Left ventricle myocardium inferior (tissue), 1 donor: ENCODE results near the gene ASAP3. TPM values are rescaled to one million over a fixed set of nuclear protein-coding genes. Genes with fewer than 3 reads are reported as not detected.
A peak's percentile ranks its signal among the peaks of the same experiment; 100 is the strongest.

Experiments used
- DNase-seq: peaks from one replicate; pipeline ENCODE4 v3.0.0-alpha.2; 2020
- H3K27ac ChIP-seq: fragments of 200-600 bp; replicated peaks from 2 replicates; pipeline ENCODE4 v1.8.0; 2021
- H3K27me3 ChIP-seq: fragments of 200-600 bp; 2 replicates; pipeline ENCODE4 v1.8.0; 2021; ENCODE audit warnings: low read depth
- H3K36me3 ChIP-seq: fragments of 200-600 bp; 2 replicates; pipeline ENCODE4 v1.8.0; 2021
- H3K4me1 ChIP-seq: fragments of 200-600 bp; 2 replicates; pipeline ENCODE4 v1.8.0; 2021
- H3K4me3 ChIP-seq: fragments of 200-600 bp; 2 replicates; pipeline ENCODE4 v1.8.0; 2021; ENCODE audit warnings: mild to moderate bottlenecking, moderate library complexity
- H3K9me3 ChIP-seq: fragments of 200-600 bp; replicated peaks from 2 replicates; pipeline ENCODE4 v1.8.0; 2021
- intact Hi-C: fragments of 100-400 bp; cut with micrococcal nuclease; formaldehyde crosslinking; loops from one replicate; pipeline ENCODE4 v1.11.0; 2022
- total RNA-seq: library from RNA; stranded (reverse); fragmentation: NEBNext Ultra II Directional; extraction: Animal tissue kit (Norgen Biotek cat#: 25700); gene quantifications from one replicate; pipeline ENCODE4 v1.2.1, GENCODE V29; 2021
- TF ChIP-seq, protein P1 (sequence below): fragments of 200-600 bp; IDR thresholded peaks from 2 replicates; pipeline ENCODE4 v1.8.0; 2021; ENCODE audit warnings: antibody characterized with exemption, mild to moderate bottlenecking, borderline replicate concordance
- donor health status: DM: no; HTN: yes; CAD: no; lungs with severe emphysema.

The ASAP3 gene
- total RNA-seq, 1 donor from 2014 or later: 44.4 TPM

DNA sequence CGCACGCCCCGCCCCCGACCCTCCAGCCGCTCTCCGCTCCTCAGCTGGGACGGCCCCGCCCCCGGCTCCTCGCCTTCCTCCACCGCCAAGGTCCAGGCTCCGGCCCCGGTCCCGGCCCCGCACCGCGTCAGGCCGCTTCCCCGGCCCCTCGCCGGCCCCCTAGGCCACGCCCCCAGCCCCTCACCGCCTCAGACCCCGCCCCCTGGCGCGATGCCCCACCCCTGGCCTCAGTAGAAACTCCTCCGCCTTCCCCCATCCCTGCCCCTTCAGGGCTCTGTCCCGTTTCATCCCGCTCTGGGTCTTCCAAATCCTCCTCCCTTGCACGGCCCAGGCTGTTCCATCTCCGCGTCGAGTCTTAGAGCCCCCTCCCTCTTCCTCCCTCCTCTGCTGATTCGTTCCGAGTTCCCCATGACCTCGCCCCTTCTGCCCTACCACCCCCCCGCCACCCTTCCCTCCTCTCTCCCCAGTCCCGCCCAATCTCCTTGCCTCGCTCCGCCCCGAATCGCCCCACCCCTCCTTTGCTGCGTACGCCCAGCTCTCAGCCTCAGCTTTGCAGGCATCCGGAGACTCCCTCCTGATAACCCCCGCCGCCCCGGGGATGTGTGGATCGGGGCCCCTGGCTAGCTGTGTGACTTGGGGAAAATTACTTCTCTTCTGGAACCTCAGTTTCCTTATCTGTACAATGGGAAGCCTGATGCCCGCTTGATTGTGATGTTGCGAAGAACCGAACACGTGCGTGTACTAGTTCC lies 448 bp upstream of the ASAP3 start:
- Histone ChIP-seq H3K36me3 (no peaks in the 10 kb centered on the region), H3K27ac (peak overlapping the region; percentile 97), H3K4me3 (peak overlapping the region; percentile 99), H3K4me1 (peaks cover 51% of the 10 kb centered on the region), H3K27me3 (no peaks in the 10 kb centered on the region), H3K9me3 (no peaks in the 10 kb centered on the region)
- TF ChIP-seq, protein P1, sequence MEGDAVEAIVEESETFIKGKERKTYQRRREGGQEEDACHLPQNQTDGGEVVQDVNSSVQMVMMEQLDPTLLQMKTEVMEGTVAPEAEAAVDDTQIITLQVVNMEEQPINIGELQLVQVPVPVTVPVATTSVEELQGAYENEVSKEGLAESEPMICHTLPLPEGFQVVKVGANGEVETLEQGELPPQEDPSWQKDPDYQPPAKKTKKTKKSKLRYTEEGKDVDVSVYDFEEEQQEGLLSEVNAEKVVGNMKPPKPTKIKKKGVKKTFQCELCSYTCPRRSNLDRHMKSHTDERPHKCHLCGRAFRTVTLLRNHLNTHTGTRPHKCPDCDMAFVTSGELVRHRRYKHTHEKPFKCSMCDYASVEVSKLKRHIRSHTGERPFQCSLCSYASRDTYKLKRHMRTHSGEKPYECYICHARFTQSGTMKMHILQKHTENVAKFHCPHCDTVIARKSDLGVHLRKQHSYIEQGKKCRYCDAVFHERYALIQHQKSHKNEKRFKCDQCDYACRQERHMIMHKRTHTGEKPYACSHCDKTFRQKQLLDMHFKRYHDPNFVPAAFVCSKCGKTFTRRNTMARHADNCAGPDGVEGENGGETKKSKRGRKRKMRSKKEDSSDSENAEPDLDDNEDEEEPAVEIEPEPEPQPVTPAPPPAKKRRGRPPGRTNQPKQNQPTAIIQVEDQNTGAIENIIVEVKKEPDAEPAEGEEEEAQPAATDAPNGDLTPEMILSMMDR: no peak
- intact Hi-C loops: no loop called here
- DNase-seq: peak; percentile 96

DNA sequence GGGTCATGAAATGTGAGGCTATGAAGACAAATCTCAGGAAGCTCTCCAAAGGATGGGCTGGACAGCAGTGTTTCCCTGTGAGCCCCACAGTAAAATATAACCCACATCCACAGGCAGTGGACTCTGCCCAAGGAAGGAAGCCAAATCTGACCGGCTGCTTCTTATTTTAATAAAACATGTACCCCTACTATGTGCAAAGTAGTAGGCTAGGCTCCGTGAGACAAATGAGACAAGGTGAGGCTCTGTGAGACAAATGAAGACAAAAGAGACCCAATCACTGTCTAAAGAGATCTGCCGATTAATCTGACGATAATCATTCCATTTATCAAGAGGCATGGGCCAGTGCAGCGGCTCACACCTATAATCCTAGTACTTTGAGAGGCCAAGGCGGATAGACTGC lies 2.1 kb downstream of the ASAP3 start:
- Histone ChIP-seq H3K27me3 (no peaks in the 10 kb centered on the region), H3K4me1 (peaks cover 69% of the 10 kb centered on the region), H3K36me3 (no peaks in the 10 kb centered on the region), H3K4me3 (peak overlapping the region; percentile 99), H3K27ac (peak overlapping the region; percentile 97), H3K9me3 (no peaks in the 10 kb centered on the region)
- intact Hi-C loops: no loop called here
- no peak for DNase-seq
- TF ChIP-seq, protein P1: no peak

DNA sequence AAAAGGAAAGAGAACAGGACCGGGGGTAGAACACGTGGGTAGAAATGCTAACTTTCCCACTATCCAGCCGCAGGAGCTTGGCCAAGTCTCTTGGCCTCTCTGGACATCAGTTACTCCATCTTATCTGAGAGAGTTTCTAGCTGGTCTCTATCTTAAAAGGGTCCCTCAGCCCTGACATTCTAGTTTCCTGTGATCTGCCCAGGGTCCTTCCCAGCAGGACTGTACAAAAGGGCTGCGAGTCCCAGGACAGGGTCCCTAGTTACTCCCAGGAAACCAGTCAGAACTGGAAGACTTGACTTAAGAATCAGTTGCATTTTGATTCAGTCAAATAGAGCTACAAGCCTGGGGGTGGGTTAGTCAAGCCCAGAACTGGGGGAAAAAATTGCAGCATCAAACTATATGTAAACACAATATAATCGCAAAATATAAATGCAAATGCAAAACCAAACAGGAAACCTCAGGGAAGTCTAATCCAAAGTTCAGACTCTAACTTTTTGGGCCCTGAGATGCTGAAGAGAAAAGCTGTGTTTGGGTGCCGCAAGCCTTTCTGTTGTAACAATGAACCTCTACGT lies 2.9 kb downstream of the ASAP3 start:
- Histone ChIP-seq H3K4me1 (peaks cover 75% of the 10 kb centered on the region), H3K36me3 (no peaks in the 10 kb centered on the region), H3K27me3 (no peaks in the 10 kb centered on the region), H3K27ac (peak overlapping the region; percentile 97), H3K9me3 (no peaks in the 10 kb centered on the region), H3K4me3 (no peak overlapping the region)
- intact Hi-C loops: no loop called here
- no peak for DNase-seq
- TF ChIP-seq, protein P1: no peak

DNA sequence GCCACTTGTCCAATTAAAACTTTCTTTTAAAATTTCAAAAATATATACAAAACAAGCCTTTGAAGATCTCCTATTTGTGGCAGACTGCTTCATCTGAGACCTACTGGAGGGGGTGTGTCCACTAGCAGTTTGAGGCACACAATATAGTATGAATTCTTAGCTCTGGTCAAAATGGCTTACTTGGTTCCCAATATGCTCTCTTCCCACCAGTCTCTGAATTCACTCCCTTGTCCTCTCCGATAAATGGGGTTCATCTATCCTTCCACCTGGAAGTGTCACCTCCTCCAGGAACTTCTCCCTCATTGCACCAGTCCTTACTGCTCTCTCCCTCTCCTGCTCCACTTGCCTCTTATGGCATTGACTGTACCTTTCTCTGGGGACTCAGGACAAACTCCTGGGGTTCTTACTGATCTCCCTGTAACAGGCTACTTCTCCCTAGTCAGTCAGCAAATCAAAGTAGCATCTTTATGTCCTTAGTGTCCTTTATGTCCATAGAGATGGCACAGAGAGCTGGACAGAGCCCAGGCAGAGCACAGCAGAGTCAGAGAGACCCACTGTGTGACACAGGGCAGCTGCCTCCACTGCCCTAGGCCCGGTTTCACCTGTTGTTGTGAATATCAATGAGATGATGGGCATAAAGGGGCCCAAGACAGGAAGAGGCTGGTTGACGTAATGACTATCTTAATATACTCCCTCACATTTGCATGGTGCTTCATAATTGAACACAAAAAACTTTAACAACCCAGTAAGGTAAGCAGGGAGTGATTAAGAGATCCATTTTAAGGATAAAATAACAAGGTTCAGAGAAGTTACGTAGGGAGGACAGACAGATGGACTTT lies 3.6 kb downstream of the ASAP3 start:
- intact Hi-C loops: no loop called here
- peak overlapping the region; percentile 97 for H3K27ac ChIP-seq
- H3K27me3 ChIP-seq: no peaks in the 10 kb centered on the region
- H3K4me3 ChIP-seq: no peak overlapping the region
- no peaks in the 10 kb centered on the region for H3K36me3 ChIP-seq
- no peaks in the 10 kb centered on the region for H3K9me3 ChIP-seq
- H3K4me1 ChIP-seq: peaks cover 82% of the 10 kb centered on the region
- no peak for DNase-seq
- TF ChIP-seq, protein P1: no peak

DNA sequence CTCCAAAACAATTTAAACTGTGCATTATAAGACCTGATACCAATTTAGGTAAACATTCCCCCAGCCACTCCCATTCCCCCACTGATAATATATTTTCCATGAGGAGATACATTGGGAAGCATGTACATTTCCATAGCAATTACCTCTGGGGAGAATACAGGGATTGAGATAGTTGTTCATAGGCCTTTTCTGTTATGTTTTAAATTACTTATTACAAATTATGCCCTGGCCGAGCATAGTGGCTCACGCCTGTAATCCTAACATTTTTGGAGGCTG lies 4.4 kb downstream of the ASAP3 start:
- no peak overlapping the region for H3K4me3 ChIP-seq
- intact Hi-C loops: no loop called here
- H3K27me3 ChIP-seq: no peaks in the 10 kb centered on the region
- DNase-seq: no peak
- TF ChIP-seq, protein P1: no peak
- peaks cover 85% of the 10 kb centered on the region for H3K4me1 ChIP-seq
- no peaks in the 10 kb centered on the region for H3K36me3 ChIP-seq
- peak overlapping the region; percentile 97 for H3K27ac ChIP-seq
- H3K9me3 ChIP-seq: no peaks in the 10 kb centered on the region
